Measurements from ENCODE around the gene FAM72D.
"Not testable (repeated sequence)": the region's sequence is repeated elsewhere in the genome, so short reads cannot be mapped to it uniquely, and the experiment has no call there.

The FAM72D gene

GRCh38 chr1:145095284-145096057 is at the start of gene FAM72D, which contains the start of gene SRGAP2B:
Gene FAM72D (plus strand): TSS chr1:145095974. CDS start chr1:145096848, 874 bp downstream.
Gene SRGAP2B (minus strand): TSS chr1:145095328. CDS start chr1:145092901, 2,427 bp downstream.
- DNase-seq, result not testable (repeated sequence)

GRCh38 chr1:145047553-145047952 is 48.2 kb upstream of the FAM72D start:
- not testable (repeated sequence) for DNase-seq

- DNase-seq, result not testable (repeated sequence)
These were observed 47.5 kb upstream of the FAM72D start for GRCh38 chr1:145048181-145048856.

GRCh38 chr1:145052019-145052776 is 43.6 kb upstream of the FAM72D start:
- not testable (repeated sequence) for DNase-seq

- not testable (repeated sequence) for DNase-seq
These were observed 42.3 kb upstream of the FAM72D start for GRCh38 chr1:145053428-145053827.

- not testable (repeated sequence) for DNase-seq
These were observed 40.5 kb upstream of the FAM72D start for GRCh38 chr1:145055217-145055760.

- not testable (repeated sequence) for DNase-seq
These were observed 37.6 kb upstream of the FAM72D start for GRCh38 chr1:145058184-145058583.

GRCh38 chr1:145063285-145063684 is 32.5 kb upstream of the FAM72D start:
- not testable (repeated sequence) for DNase-seq

GRCh38 chr1:145063941-145064648 is 31.7 kb upstream of the FAM72D start:
- DNase-seq, result not testable (repeated sequence)

- not testable (repeated sequence) for DNase-seq
These were observed 30.5 kb upstream of the FAM72D start for GRCh38 chr1:145065194-145065826.

- not testable (repeated sequence) for DNase-seq
These were observed 29.3 kb upstream of the FAM72D start for GRCh38 chr1:145066486-145066885.

- not testable (repeated sequence) for DNase-seq
These were observed 24.2 kb upstream of the FAM72D start for GRCh38 chr1:145071569-145071968.

GRCh38 chr1:145074021-145074559 is 21.7 kb upstream of the FAM72D start:
- DNase-seq, result not testable (repeated sequence)

GRCh38 chr1:145076877-145077276 is 18.9 kb upstream of the FAM72D start:
- DNase-seq, result not testable (repeated sequence)

- DNase-seq, result not testable (repeated sequence)
These were observed 17.6 kb upstream of the FAM72D start for GRCh38 chr1:145077872-145078786.

- not testable (repeated sequence) for DNase-seq
These were observed 16.9 kb upstream of the FAM72D start for GRCh38 chr1:145078787-145079370.

- not testable (repeated sequence) for DNase-seq
These were observed 16.0 kb upstream of the FAM72D start for GRCh38 chr1:145079737-145080136.

GRCh38 chr1:145080193-145080592 is 15.6 kb upstream of the FAM72D start:
- DNase-seq, result not testable (repeated sequence)

GRCh38 chr1:145082483-145083255 is 13.1 kb upstream of the FAM72D start:
- not testable (repeated sequence) for DNase-seq
